AG10803 (cell line): ENCODE data around the gene PPP2R3A.

Source experiments
- DNase-seq: peaks from one replicate; pipeline ENCODE4 v3.0.0; 2010; ENCODE audit warnings: low read depth
- H3K4me3 ChIP-seq: 2 replicates; pipeline ENCODE4 v1.5.1; 2011; ENCODE audit warnings: mild to moderate bottlenecking, low read length, control low read depth
- TF ChIP-seq, protein P1 (sequence below): conservative IDR thresholded peaks from 2 replicates; pipeline ENCODE4 v1.5.1; 2011; ENCODE audit warnings: mild to moderate bottlenecking, low read length, control low read depth, inconsistent platforms

The PPP2R3A gene

DNA sequence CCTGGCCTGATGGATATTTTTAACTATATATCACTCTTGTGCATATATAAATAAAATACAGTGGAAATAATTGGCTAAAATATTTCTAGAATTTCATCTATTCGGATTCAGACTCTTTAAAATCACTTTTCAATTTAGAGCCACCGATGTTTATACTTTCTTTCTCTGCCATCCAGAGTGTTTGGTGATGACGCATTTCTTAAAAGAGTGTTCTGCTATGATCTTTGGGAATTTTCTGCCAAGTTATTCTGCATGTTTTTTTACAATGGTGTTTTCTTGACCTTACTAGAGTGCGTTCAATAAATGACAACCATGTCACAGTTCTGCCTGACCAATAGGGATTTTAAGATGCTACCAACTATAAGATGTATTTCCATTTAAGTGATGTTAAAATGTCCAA is 30.2 kb downstream of the PPP2R3A start:
- TF ChIP-seq, protein P1, sequence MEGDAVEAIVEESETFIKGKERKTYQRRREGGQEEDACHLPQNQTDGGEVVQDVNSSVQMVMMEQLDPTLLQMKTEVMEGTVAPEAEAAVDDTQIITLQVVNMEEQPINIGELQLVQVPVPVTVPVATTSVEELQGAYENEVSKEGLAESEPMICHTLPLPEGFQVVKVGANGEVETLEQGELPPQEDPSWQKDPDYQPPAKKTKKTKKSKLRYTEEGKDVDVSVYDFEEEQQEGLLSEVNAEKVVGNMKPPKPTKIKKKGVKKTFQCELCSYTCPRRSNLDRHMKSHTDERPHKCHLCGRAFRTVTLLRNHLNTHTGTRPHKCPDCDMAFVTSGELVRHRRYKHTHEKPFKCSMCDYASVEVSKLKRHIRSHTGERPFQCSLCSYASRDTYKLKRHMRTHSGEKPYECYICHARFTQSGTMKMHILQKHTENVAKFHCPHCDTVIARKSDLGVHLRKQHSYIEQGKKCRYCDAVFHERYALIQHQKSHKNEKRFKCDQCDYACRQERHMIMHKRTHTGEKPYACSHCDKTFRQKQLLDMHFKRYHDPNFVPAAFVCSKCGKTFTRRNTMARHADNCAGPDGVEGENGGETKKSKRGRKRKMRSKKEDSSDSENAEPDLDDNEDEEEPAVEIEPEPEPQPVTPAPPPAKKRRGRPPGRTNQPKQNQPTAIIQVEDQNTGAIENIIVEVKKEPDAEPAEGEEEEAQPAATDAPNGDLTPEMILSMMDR = no peak
- H3K4me3 ChIP-seq = no peak overlapping the region
- DNase-seq = no peak

DNA sequence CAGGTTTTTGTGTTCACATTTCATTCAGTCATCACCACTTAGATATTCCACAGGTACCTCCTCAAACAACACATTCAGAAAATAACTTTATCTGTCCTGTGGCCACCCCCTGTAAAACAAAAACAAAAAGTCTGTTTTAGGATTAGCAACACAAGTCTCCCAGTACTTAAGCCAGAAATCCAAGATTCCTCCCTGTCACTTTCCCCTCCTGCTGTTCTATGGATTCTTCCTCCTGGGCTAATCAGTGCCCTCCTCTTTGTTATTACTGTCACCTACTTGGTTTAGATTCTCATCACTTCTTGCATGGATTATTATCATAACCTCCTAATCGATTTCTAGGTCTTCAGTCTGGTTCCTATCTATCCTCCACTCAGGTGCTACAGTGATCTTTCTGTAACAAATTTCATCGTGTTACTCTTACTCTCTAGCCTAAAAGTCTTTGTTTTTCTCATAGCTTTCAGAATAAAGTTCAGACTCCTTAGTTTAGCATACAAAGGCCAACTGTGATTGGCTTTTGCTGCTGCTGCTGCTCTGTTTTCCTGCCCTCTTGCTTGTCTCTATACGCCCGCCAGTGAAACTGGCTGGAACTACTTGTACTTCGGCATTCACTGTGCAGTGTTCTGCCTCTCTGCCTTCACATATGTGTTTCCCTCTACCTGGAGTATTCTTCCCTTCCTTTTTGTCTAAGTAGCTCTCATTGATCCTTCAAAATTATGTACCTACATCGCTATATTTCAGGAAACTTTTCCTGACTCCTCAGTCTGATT is 32.2 kb downstream of the PPP2R3A start:
- TF ChIP-seq, protein P1 = no peak
- no peak for DNase-seq
- no peak overlapping the region for H3K4me3 ChIP-seq

DNA sequence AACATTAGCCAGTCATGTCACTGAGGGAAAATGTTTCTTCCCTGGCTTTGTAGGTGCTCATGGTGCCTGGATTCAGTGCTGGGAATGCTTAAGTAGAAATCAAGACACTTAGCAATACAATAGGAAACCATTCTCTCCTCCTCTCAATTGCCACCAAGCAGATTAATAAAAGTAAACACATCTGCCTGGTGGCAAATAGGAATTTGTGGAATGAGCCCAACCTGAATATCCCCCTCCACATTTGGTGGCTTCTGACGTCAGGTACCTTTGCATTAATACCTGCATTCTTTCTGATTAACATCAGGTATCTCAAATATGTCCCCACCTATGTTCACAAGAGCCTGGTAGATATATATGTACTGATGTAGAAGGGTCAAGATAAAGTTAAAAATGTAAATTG is 42.7 kb downstream of the PPP2R3A start:
- DNase-seq = no peak
- TF ChIP-seq, protein P1 = no peak

GRCh38 chr3:136008732-136009470 is 43.4 kb downstream of the PPP2R3A start:
- no peak overlapping the region for H3K4me3 ChIP-seq
- TF ChIP-seq, protein P1 = no peak
- DNase-seq = no peak

More for the DNA sequence above, 42.7 kb downstream of the PPP2R3A start:
- H3K4me3 ChIP-seq = no peak overlapping the region

DNA sequence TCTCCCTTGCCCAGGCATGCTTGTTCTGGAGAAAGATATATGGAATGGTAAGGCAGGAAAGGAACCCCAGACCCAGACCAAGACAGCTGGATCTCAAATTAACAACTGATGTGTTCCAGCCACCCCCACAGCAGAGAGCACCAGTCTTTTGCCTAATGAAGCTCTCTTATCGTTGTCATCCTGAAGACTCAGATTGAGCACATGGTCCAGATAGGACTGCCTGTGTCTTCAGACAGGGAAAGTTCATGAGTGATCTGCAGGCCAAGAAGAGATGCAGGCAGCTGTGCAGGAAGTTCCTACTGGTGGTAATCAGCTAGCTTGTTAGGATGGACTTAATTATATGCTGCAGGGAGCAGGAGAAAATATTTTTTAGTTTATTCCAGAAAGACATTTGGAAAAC is 53.3 kb downstream of the PPP2R3A start:
- DNase-seq = peak; percentile 66
- TF ChIP-seq, protein P1 = no peak
- H3K4me3 ChIP-seq = no peak overlapping the region

GRCh38 chr3:136021803-136022202 is 56.3 kb downstream of the PPP2R3A start:
- no peak overlapping the region for H3K4me3 ChIP-seq
- peak; percentile 23 for DNase-seq
- TF ChIP-seq, protein P1 = no peak
